ENCODE data around the gene TRAPPC2. TPM values are rescaled to one million over a fixed set of nuclear protein-coding genes. Genes with fewer than 3 reads are reported as not detected.

TRAPPC2 gene
- total RNA-seq, 1 donor from 2014 or later: 23.4 TPM

DNA sequence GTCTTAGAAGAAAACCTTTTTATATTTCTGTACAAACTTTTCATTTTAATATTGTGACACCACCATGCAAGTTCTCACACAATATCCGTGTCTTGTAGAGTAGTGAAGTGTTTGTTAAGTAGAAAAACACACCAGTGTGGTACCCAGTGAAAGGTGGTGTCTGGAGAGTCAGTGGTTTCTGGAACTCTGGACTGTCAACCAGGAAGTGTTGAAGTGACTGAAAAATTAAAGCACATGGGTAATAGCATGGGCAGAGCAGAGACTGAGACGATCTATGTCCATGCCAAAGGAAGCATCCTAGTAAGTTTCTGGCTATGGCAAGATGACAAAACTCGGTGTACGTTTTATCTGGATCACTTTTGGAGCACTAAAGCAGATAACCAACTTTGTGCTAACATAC is 23.3 kb downstream of the TRAPPC2 start:
- no peak for TF ChIP-seq CTCF (IDR thresholded peaks at IDR 0.05; ENCODE audit: unreplicated experiment)
- peaks cover 13% of the 10 kb centered on the region for H3K9me3 Mint-ChIP-seq (ENCODE audit: low read depth)
- H3K27me3 Mint-ChIP-seq: no peaks in the 10 kb centered on the region
- peaks cover 20% of the 10 kb centered on the region for H3K36me3 Mint-ChIP-seq (ENCODE audit: insufficient read depth)
- peak overlapping the region; percentile 33 for H3K27ac Mint-ChIP-seq
- H3K4me1 Mint-ChIP-seq (ENCODE audit: low read depth): no peaks in the 10 kb centered on the region
- no peak for DNase-seq (ENCODE audit: low spot score, unreplicated experiment)
- H3K4me3 Mint-ChIP-seq (ENCODE audit: low read depth): no peak overlapping the region

DNA sequence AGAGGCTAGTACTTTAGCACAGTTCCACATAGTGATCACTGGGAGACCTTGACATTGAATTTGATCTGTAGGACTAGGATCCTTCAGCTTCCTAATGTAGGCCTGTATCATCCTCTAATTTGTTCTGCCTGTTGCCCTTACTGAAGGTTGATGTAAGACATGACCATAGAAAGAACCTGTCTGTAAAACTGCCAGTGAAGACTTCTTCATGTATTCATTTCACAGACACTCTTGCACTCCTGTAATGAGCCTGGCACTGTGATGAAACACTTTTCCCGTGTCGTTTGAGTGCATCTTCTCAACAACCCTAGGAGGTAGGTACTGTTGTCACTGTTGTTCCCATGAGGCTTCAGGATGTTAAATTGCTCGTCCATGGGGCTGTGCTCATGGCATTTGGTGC is 30.8 kb downstream of the TRAPPC2 start:
- TF ChIP-seq CTCF (IDR thresholded peaks at IDR 0.05; ENCODE audit: unreplicated experiment): no peak
- peaks cover 12% of the 10 kb centered on the region for H3K9me3 Mint-ChIP-seq (ENCODE audit: low read depth)
- no peak overlapping the region for H3K4me3 Mint-ChIP-seq (ENCODE audit: low read depth)
- no peak overlapping the region for H3K27ac Mint-ChIP-seq
- no peak for DNase-seq (ENCODE audit: low spot score, unreplicated experiment)
- no peaks in the 10 kb centered on the region for H3K27me3 Mint-ChIP-seq
- H3K4me1 Mint-ChIP-seq (ENCODE audit: low read depth): peaks cover 8% of the 10 kb centered on the region
- H3K36me3 Mint-ChIP-seq (ENCODE audit: insufficient read depth): peaks cover 5% of the 10 kb centered on the region

DNA sequence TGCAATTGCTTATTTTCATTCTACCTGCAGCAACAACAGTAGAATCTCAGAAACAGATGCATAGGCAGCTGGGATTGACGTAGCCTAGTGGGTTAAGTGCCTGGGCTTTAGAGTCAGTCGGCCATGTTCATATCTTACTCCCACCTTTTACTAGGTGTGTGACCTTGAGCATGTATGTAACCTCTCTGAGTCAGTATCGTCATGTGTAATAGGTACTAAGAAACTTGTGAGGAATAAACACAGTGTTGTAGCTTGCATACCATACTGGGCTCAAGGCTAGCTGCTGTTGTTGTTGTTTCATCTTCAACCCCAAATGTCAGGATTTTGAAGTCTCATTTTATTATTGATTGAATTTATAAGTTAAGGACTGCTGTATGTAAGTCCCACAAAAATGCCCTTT is 31.3 kb downstream of the TRAPPC2 start:
- TF ChIP-seq CTCF (IDR thresholded peaks at IDR 0.05; ENCODE audit: unreplicated experiment): no peak
- DNase-seq (ENCODE audit: low spot score, unreplicated experiment): no peak
- H3K4me3 Mint-ChIP-seq (ENCODE audit: low read depth): no peak overlapping the region

DNA sequence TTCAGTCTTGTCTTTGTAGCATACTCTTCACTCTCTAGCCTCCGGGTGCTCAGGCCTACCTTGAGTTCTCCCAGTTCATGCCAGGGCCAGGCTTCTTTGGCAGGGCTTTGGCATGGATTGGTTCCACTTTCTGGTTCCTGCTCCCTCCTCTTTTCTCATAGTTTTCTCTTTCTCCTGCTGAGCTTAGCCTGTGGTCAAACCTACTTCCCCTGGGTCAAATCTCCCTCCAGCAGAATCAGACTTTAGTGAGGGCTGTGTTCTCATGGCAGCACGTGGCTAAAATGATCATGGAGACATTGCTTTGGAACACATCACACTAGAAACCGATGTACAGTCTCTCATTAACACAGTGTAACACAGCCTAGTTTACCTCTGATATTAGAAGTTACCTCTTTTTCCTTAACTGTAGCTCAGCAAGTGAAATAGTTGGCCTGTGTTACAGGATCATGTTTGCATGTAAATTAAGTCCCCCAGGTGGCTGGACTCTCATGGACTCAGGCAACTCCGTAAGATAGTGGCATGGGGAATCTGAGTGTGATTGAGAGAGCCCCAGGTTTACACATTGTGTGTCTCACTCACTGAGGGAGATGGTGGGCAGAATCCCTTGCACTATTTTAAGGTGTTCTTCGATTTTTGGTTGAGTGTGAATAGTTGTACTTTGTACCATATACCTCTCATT is 32.2 kb downstream of the TRAPPC2 start:
- no peak for TF ChIP-seq CTCF (IDR thresholded peaks at IDR 0.05; ENCODE audit: unreplicated experiment)
- H3K4me1 Mint-ChIP-seq (ENCODE audit: low read depth): peaks cover 8% of the 10 kb centered on the region
- no peak for DNase-seq (ENCODE audit: low spot score, unreplicated experiment)
- H3K9me3 Mint-ChIP-seq (ENCODE audit: low read depth): peaks cover 13% of the 10 kb centered on the region
- H3K27ac Mint-ChIP-seq: no peak overlapping the region
- no peaks in the 10 kb centered on the region for H3K27me3 Mint-ChIP-seq
- peaks cover 3% of the 10 kb centered on the region for H3K36me3 Mint-ChIP-seq (ENCODE audit: insufficient read depth)
- no peak overlapping the region for H3K4me3 Mint-ChIP-seq (ENCODE audit: low read depth)

More for the DNA sequence above, 31.3 kb downstream of the TRAPPC2 start:
- Mint-ChIP-seq H3K27ac (no peak overlapping the region), H3K27me3 (no peaks in the 10 kb centered on the region), H3K36me3 (ENCODE audit: insufficient read depth) (peaks cover 5% of the 10 kb centered on the region), H3K9me3 (ENCODE audit: low read depth) (peaks cover 12% of the 10 kb centered on the region), H3K4me1 (ENCODE audit: low read depth) (peaks cover 8% of the 10 kb centered on the region)

DNA sequence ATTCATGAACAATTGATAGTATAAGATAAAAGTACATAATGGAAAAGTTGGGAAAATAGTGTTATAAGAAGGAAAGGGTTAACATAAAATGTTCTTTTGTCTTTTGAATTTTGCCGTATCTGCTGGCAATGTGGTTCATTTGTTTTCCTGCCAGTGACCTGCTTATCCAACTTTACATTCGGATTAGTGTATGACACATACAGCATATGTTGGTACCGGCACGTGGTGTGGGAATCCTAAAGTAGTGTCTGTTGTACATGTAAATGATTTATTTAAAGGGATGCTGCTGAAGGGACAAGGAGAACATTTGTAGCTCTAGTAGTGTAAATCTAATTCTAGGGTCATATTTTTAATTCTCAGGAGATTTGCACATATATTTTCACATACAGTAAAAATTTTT is 34.0 kb downstream of the TRAPPC2 start:
- H3K9me3 Mint-ChIP-seq (ENCODE audit: low read depth): peaks cover 14% of the 10 kb centered on the region
- no peak overlapping the region for H3K27ac Mint-ChIP-seq
- H3K4me3 Mint-ChIP-seq (ENCODE audit: low read depth): no peak overlapping the region
- no peaks in the 10 kb centered on the region for H3K27me3 Mint-ChIP-seq
- TF ChIP-seq CTCF (IDR thresholded peaks at IDR 0.05; ENCODE audit: unreplicated experiment): no peak
- no peak for DNase-seq (ENCODE audit: low spot score, unreplicated experiment)
- H3K36me3 Mint-ChIP-seq (ENCODE audit: insufficient read depth): peaks cover 4% of the 10 kb centered on the region
- peaks cover 8% of the 10 kb centered on the region for H3K4me1 Mint-ChIP-seq (ENCODE audit: low read depth)

Measured in progenitor cell of endocrine pancreas (in vitro differentiated cells).